Liver (tissue), 3 donors: ENCODE measurements around the gene BRME1.

Source experiments
- ATF3 ChIP-seq: IDR thresholded peaks from 2 replicates; pipeline ENCODE4 v1.6.1; 2016; ENCODE audit warnings: antibody characterized with exemption
- CTCF ChIP-seq: fragments of 150-350 bp; IDR thresholded peaks from 2 replicates; pipeline ENCODE4 v1.5.1; 2017; ENCODE audit warnings: improper control_type of control experiment, low read depth, low read length; ENCODE audit not compliant: missing input control
- GABPA ChIP-seq, 2 donors: IDR thresholded peaks in 1 of 2; conservative IDR thresholded peaks in 1 of 2; 2 replicates each; pipeline ENCODE4 v1.6.1; 2016; ENCODE audit warnings: antibody characterized with exemption in 2 of 2, mild to moderate bottlenecking in 1 of 2, moderate library complexity in 1 of 2
- JUND ChIP-seq, 2 donors: IDR thresholded peaks; 2 replicates each; pipeline ENCODE4 v1.6.1; 2016; ENCODE audit warnings: antibody characterized with exemption in 2 of 2
- RAD21 ChIP-seq, 2 donors: IDR thresholded peaks; 2 replicates each; pipeline ENCODE4 v1.6.1; 2016; ENCODE audit warnings: antibody characterized with exemption in 2 of 2, mild to moderate bottlenecking in 2 of 2
- REST ChIP-seq: IDR thresholded peaks from 2 replicates; pipeline ENCODE4 v1.6.1; 2016; ENCODE audit warnings: antibody characterized with exemption, mild to moderate bottlenecking
- SP1 ChIP-seq: IDR thresholded peaks from 2 replicates; pipeline ENCODE4 v1.6.1; 2018; ENCODE audit warnings: antibody characterized with exemption, mild to moderate bottlenecking
- TAF1 ChIP-seq: conservative IDR thresholded peaks from 2 replicates; pipeline ENCODE4 v1.6.1; 2016; ENCODE audit warnings: antibody characterized with exemption, mild to moderate bottlenecking
- YY1 ChIP-seq: IDR thresholded peaks from 2 replicates; pipeline ENCODE4 v1.6.1; 2016; ENCODE audit warnings: antibody characterized with exemption, mild to moderate bottlenecking
- ZBTB33 ChIP-seq: IDR thresholded peaks from 2 replicates; pipeline ENCODE4 v1.6.1; 2016; ENCODE audit warnings: antibody characterized with exemption
- donor health status: healthy.
- donor health status: healthy.

GRCh38 chr19:13926010-13926409, 20.1 kb upstream of the BRME1 start:
- TF ChIP-seq JUND (IDR thresholded peaks at IDR 0.05), result no peak
- no peak for TF ChIP-seq CTCF
- no peak for TF ChIP-seq YY1
- no peak for TF ChIP-seq ZBTB33
- no peak for TF ChIP-seq TAF1
- TF ChIP-seq REST, result no peak
- no peak for TF ChIP-seq RAD21 (IDR thresholded peaks at IDR 0.05)
- no peak for TF ChIP-seq SP1
- TF ChIP-seq GABPA (IDR thresholded peaks at IDR 0.05 in 1 of 2, conservative IDR thresholded peaks at IDR 0.05 in 1 of 2), result no peak
- TF ChIP-seq ATF3, result no peak
